ENCODE measurements around the gene CLIC3. TPM values are rescaled to one million over a fixed set of nuclear protein-coding genes. Genes with fewer than 3 reads are reported as not detected.

CLIC3 gene
- total RNA-seq, 1 experiment from 2014 or later: 4.2 TPM

GRCh38 chr9:137022662-137023008 is 26.3 kb upstream of the CLIC3 start:
- Mint-ChIP-seq H3K4me3 (ENCODE audit: unreplicated experiment) (no peak overlapping the region), H3K36me3 (ENCODE audit: insufficient read depth, unreplicated experiment) (no peaks in the 10 kb centered on the region), H3K4me1 (ENCODE audit: insufficient read depth, unreplicated experiment) (no peaks in the 10 kb centered on the region), H3K27me3 (ENCODE audit: insufficient read depth, unreplicated experiment) (no peaks in the 10 kb centered on the region), H3K27ac (ENCODE audit: low read depth, unreplicated experiment) (no peak overlapping the region), H3K9me3 (ENCODE audit: unreplicated experiment) (no peaks in the 10 kb centered on the region)
- no TSS peak for BruUV-seq (replicated peaks)
- no peak for DNase-seq (ENCODE audit: unreplicated experiment)
- POLR2A ChIA-PET: no interaction called here
- intact Hi-C loops (cut with micrococcal nuclease): no loop called here
- CTCF ChIA-PET: interaction anchor here (0.6 kb wide), 1 partner anchor 239 kb away, joined by 3 read pairs; no protein-coding TSS in a partner anchor
- TF ChIP-seq, protein P1, sequence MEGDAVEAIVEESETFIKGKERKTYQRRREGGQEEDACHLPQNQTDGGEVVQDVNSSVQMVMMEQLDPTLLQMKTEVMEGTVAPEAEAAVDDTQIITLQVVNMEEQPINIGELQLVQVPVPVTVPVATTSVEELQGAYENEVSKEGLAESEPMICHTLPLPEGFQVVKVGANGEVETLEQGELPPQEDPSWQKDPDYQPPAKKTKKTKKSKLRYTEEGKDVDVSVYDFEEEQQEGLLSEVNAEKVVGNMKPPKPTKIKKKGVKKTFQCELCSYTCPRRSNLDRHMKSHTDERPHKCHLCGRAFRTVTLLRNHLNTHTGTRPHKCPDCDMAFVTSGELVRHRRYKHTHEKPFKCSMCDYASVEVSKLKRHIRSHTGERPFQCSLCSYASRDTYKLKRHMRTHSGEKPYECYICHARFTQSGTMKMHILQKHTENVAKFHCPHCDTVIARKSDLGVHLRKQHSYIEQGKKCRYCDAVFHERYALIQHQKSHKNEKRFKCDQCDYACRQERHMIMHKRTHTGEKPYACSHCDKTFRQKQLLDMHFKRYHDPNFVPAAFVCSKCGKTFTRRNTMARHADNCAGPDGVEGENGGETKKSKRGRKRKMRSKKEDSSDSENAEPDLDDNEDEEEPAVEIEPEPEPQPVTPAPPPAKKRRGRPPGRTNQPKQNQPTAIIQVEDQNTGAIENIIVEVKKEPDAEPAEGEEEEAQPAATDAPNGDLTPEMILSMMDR (IDR thresholded peaks at IDR 0.05; ENCODE audit: unreplicated experiment): no peak

GRCh38 chr9:137021979-137022661 is 25.8 kb upstream of the CLIC3 start:
- Mint-ChIP-seq H3K36me3 (ENCODE audit: insufficient read depth, unreplicated experiment) (peaks cover 2% of the 10 kb centered on the region), H3K9me3 (ENCODE audit: unreplicated experiment) (no peaks in the 10 kb centered on the region), H3K4me3 (ENCODE audit: unreplicated experiment) (no peak overlapping the region), H3K27ac (ENCODE audit: low read depth, unreplicated experiment) (no peak overlapping the region), H3K4me1 (ENCODE audit: insufficient read depth, unreplicated experiment) (no peaks in the 10 kb centered on the region), H3K27me3 (ENCODE audit: insufficient read depth, unreplicated experiment) (no peaks in the 10 kb centered on the region)
- POLR2A ChIA-PET: no interaction called here
- intact Hi-C loops (cut with micrococcal nuclease): no loop called here
- CTCF ChIA-PET: interaction anchor here (0.6 to 1.4 kb wide), 3 partner anchors 13 to 239 kb away, joined by 3 read pairs; partner anchors contain the start of gene NPDC1
- TF ChIP-seq, protein P1 (IDR thresholded peaks at IDR 0.05; ENCODE audit: unreplicated experiment): no peak
- no TSS peak for BruUV-seq (replicated peaks)
- peak; percentile 93 for DNase-seq (ENCODE audit: unreplicated experiment)

- no peak for DNase-seq (ENCODE audit: unreplicated experiment)
- intact Hi-C loops (cut with micrococcal nuclease): no loop called here
- Mint-ChIP-seq H3K27ac (ENCODE audit: low read depth, unreplicated experiment) (no peak overlapping the region), H3K4me1 (ENCODE audit: insufficient read depth, unreplicated experiment) (no peaks in the 10 kb centered on the region), H3K4me3 (ENCODE audit: unreplicated experiment) (no peak overlapping the region), H3K9me3 (ENCODE audit: unreplicated experiment) (no peaks in the 10 kb centered on the region), H3K36me3 (ENCODE audit: insufficient read depth, unreplicated experiment) (peaks cover 8% of the 10 kb centered on the region), H3K27me3 (ENCODE audit: insufficient read depth, unreplicated experiment) (no peaks in the 10 kb centered on the region)
- ChIA-PET POLR2A (no interaction called here), CTCF (interaction anchor here (1.0 to 1.4 kb wide), 3 partner anchors 8 to 25 kb away, joined by 3 read pairs; partner anchors contain the start of gene NPDC1)
- no TSS peak for BruUV-seq (replicated peaks)
- TF ChIP-seq, protein P1 (IDR thresholded peaks at IDR 0.05; ENCODE audit: unreplicated experiment): no peak
These were observed 25.2 kb upstream of the CLIC3 start for GRCh38 chr9:137021568-137021978.

DNA sequence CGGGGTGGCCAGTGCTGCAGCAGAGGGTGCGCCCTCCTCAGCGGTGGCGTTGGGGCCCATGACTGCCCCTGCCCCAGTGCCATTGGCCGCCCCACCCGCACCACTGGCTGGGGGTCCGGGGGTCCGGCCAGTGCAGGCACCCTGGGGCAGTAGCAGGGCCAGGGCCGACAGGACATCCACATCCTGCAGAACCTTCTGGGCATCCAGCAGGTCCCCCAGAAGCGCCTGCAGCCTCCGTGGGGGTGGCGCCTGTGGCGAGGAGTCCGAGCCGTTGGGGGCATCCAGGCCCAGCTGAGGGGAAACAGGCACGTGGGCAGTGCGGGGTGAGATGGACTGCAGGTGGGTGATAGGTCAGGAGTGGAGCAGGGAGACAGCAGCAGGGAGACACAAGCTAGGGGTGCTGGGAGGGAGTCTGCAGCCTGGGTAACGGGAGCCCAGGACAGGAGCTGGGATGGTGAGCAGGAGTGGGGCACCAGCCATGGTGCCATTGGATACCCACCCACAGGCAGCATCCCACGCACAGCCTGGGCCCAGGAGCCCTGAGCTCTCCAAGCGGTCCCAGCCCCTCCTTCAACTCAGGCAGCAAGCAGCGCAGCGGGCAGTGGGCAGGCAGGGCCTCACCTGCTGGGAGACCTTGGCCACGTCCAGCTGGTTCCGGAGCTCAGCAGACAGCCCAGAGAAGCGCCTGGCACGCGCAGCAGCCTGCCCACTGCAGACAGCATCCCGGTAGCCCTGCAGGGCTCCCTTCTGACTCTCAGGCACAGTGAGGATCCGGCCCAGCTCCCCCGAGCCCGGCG is 24.6 kb upstream of the CLIC3 start:
- CTCF ChIA-PET: interaction anchor here (0.6 to 1.4 kb wide), 6 partner anchors 9 to 26 kb away, joined by 3 to 4 read pairs (median 3); partner anchors contain the start of gene NPDC1
- Mint-ChIP-seq H3K27ac (ENCODE audit: low read depth, unreplicated experiment) (no peak overlapping the region), H3K27me3 (ENCODE audit: insufficient read depth, unreplicated experiment) (no peaks in the 10 kb centered on the region), H3K4me1 (ENCODE audit: insufficient read depth, unreplicated experiment) (no peaks in the 10 kb centered on the region), H3K36me3 (ENCODE audit: insufficient read depth, unreplicated experiment) (peaks cover 9% of the 10 kb centered on the region), H3K4me3 (ENCODE audit: unreplicated experiment) (no peak overlapping the region), H3K9me3 (ENCODE audit: unreplicated experiment) (no peaks in the 10 kb centered on the region)
- BruUV-seq (replicated peaks): no TSS peak
- no peak for DNase-seq (ENCODE audit: unreplicated experiment)
- TF ChIP-seq, protein P1 (IDR thresholded peaks at IDR 0.05; ENCODE audit: unreplicated experiment): no peak
- POLR2A ChIA-PET: interaction anchor here (0.6 kb wide), 1 partner anchor 117 kb away, joined by 4 read pairs; no protein-coding TSS in a partner anchor
- intact Hi-C loops (cut with micrococcal nuclease): no loop called here
